Naive thymus-derived CD4-positive, alpha-beta T cell (primary cell): ENCODE measurements around the gene CLIC5. TPM values are rescaled to one million over a fixed set of nuclear protein-coding genes. Genes with fewer than 3 reads are reported as not detected.

Experiments used
- ATAC-seq: fragments of 150-1000 bp; cut with Tn5 transposase; 2 replicates; pipeline ENCODE4 v1.10.0; 2021; ENCODE audit warnings: mild to moderate bottlenecking, moderate library complexity
- CTCF ChIA-PET: fragments of 350-600 bp; sonication (Branson Sonifier 250); formaldehyde crosslinking; loops from one replicate; lab custom pipeline; 2021; ENCODE audit warnings: antibody characterized with exemption; lab: Charles Lee
- POLR2A ChIA-PET: fragments of 350-600 bp; sonication (Branson Sonifier 250); formaldehyde crosslinking; loops from one replicate; lab custom pipeline; 2021; ENCODE audit warnings: antibody characterized with exemption, inconsistent platforms; lab: Charles Lee
- DNase-seq, 9 donors: peaks; one replicate each; pipeline versions ENCODE4 v3.0.0 to v3.0.0-alpha.2; 2020 to 2022; ENCODE audit warnings: mixed read lengths in 1 of 9
- H3K27ac ChIP-seq: one replicate; pipeline ENCODE4 v1.7.0; 2013; ENCODE audit warnings: mild to moderate bottlenecking, low read depth, low read length, moderate library complexity
- H3K27me3 ChIP-seq, 2 donors: one replicate each; pipeline ENCODE4 v1.7.0; 2013; ENCODE audit warnings: low read length in 2 of 2, mild to moderate bottlenecking in 2 of 2, moderate library complexity in 2 of 2; ENCODE audit not compliant: control insufficient read depth in 2 of 2, insufficient read depth in 2 of 2
- H3K36me3 ChIP-seq, 3 experiments: 1 replicate in 2 of 3; 2 replicates in 1 of 3; pipeline ENCODE4 v1.7.0; 2013; ENCODE audit warnings: low read length in 3 of 3, mild to moderate bottlenecking in 3 of 3, moderate library complexity in 1 of 3; ENCODE audit not compliant: insufficient read depth in 3 of 3, control insufficient read depth in 2 of 3
- H3K4me1 ChIP-seq, 2 donors: one replicate each; pipeline ENCODE4 v1.7.0; 2013; ENCODE audit warnings: low read length in 2 of 2, mild to moderate bottlenecking in 2 of 2, moderate library complexity in 1 of 2; ENCODE audit not compliant: control insufficient read depth in 2 of 2, insufficient read depth in 2 of 2
- H3K4me3 ChIP-seq: 2 replicates; pipeline ENCODE4 v1.7.0; 2013; ENCODE audit warnings: mild to moderate bottlenecking, low read length
- H3K9me3 ChIP-seq, 3 experiments: 1 replicate in 2 of 3; 2 replicates in 1 of 3; pipeline ENCODE4 v1.7.0; 2013; ENCODE audit warnings: low read length in 3 of 3; ENCODE audit not compliant: control insufficient read depth in 2 of 3
- H3K27ac Mint-ChIP-seq, 9 donors: one replicate each; pipeline ENCODE4 v1.8.0; 2020 to 2022; ENCODE audit warnings: mixed read lengths in 9 of 9, mild to moderate bottlenecking in 8 of 9, moderate library complexity in 5 of 9, inconsistent platforms in 2 of 9
- H3K27me3 Mint-ChIP-seq, 5 donors: one replicate each; pipeline ENCODE4 v1.8.0; 2021 to 2022; ENCODE audit warnings: mixed read lengths in 5 of 5, mild to moderate bottlenecking in 1 of 5
- H3K36me3 Mint-ChIP-seq, 5 donors: one replicate each; pipeline ENCODE4 v1.8.0; 2020 to 2022; ENCODE audit warnings: mixed read lengths in 5 of 5, mild to moderate bottlenecking in 3 of 5, inconsistent platforms in 1 of 5
- H3K4me1 Mint-ChIP-seq, 7 donors: one replicate each; pipeline ENCODE4 v1.8.0; 2020 to 2022; ENCODE audit warnings: mixed read lengths in 7 of 7, mild to moderate bottlenecking in 3 of 7, inconsistent platforms in 1 of 7
- H3K4me3 Mint-ChIP-seq, 10 donors: one replicate each; pipeline ENCODE4 v1.8.0; 2020 to 2022; ENCODE audit warnings: mild to moderate bottlenecking in 10 of 10, mixed read lengths in 10 of 10, moderate library complexity in 6 of 10, inconsistent platforms in 2 of 10
- H3K9me3 Mint-ChIP-seq, 11 donors: one replicate each; pipeline ENCODE4 v1.8.0; 2020 to 2022; ENCODE audit warnings: mixed read lengths in 11 of 11, mild to moderate bottlenecking in 4 of 11, inconsistent platforms in 1 of 11, moderate library complexity in 1 of 11
- intact Hi-C, 2 donors: fragments of 100-400 bp; cut with micrococcal nuclease; formaldehyde crosslinking; loops; one replicate each; pipeline ENCODE4 v1.15.1; 2023
- polyA plus RNA-seq, 2 donors: library from polyadenylated mRNA; unstranded; fragments of 300-500 nt; fragmentation: Illumina TruSeq; gene quantifications; one replicate each; pipeline ENCODE4 v1.2.3, GENCODE V29; 2021
- total RNA-seq, 6 experiments: library from RNA in 5 of 6; stranded (reverse) in 5 of 6; gene quantifications; 1 replicate in 5 of 6; 2 replicates in 1 of 6; pipeline ENCODE4 v1.2.3 and lab custom pipeline; 2021 to 2026

Gene CLIC5
- total and polyA plus RNA-seq, 7 experiments from 2014 or later, result 0.41 to 4.1 (median 2.6) TPM

DNA sequence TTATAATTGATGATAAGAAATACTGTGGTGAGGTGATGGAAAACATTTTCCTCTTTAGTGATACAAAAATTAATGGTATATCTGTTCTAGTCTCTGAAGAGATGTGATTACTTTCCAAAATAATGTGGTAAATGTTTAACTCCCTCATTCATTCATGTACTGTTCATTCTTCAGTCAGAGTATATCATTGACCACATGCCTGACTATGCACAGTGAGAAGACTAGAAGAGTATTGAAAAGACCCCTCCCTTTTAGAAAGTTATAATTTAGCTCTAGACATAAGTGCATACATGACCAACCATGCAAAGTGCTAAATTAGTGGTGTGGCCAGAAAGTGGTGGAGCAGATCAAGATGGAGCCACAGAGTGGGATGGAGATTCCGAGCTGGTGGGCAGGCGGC lies 133.0 kb downstream of the CLIC5 start:
- no peaks in the 10 kb centered on the region for H3K9me3 ChIP-seq
- peaks cover 0 to 8% (median 0%) of the 10 kb centered on the region in 11 donors for H3K9me3 Mint-ChIP-seq
- no peak overlapping the region for H3K4me3 ChIP-seq
- intact Hi-C loops, result no loop called here
- no peak overlapping the region for H3K27ac Mint-ChIP-seq
- no peak overlapping the region for H3K4me3 Mint-ChIP-seq
- H3K27ac ChIP-seq, result no peak overlapping the region
- no peak for ATAC-seq
- no peaks in the 10 kb centered on the region for H3K27me3 ChIP-seq
- DNase-seq, result no peak
- H3K36me3 ChIP-seq, result no peaks in the 10 kb centered on the region
- H3K27me3 Mint-ChIP-seq, result peaks cover 3 to 29% (median 13%) of the 10 kb centered on the region in 5 donors
- no peaks in the 10 kb centered on the region for H3K4me1 ChIP-seq
- H3K36me3 Mint-ChIP-seq, result no peaks in the 10 kb centered on the region
- H3K4me1 Mint-ChIP-seq, result no peaks in the 10 kb centered on the region
- CTCF ChIA-PET, result no interaction called here
- POLR2A ChIA-PET, result no interaction called here

DNA sequence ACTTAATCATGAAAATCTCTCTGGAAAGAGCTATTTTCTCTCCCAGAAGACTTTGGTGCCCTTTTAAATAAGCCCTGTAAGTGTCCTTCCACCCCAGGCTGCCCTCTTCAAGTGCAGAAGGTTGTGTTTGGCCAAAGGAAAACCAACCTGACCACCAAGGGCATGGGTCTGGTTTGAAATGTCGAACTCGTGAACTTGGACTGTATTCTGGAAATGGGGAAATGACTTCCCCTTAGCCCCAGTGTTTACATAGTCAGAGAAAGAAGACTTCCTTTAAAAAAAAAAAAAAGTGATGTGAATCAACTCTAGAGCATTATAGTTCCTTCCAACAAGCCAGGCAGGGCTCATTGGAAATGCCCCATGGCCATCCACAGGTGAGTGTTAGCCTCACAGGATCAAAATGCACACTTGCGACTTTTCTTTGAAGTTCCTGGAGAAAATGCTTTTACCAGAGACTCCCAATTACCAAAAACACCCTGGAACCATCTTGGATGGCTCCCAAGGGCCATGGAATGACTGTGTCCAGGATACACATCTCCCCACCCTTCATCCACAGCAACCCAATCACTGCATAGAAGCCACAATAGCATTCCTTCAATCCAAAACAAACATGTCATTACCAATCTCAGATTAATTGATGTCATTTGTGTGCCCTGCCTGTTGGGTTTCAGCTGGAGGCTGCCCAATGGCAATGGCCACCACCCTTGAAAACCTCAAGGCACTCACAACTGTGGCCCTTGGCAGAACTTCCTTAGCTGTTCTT lies 133.8 kb downstream of the CLIC5 start:
- CTCF ChIA-PET, result no interaction called here
- no peak overlapping the region for H3K27ac Mint-ChIP-seq

DNA sequence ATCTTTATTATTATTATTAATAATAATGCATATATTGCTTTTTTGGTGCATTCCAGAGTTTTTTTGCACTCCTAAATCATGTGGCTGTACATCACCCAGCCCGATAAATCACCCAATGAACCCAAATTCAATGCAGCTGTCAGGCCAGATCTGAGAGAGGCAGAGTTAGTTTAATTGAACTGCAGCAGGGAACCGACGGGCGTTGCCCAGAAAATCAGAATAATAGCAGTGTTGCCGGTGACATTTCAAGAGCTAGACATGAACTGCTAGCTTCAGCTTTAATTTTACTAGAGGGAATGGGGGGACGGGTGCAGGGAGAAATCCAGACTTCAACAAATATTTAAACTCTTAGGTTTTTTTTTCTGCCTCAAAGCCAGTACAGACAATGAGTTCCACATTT lies 135.0 kb downstream of the CLIC5 start:
- no peaks in the 10 kb centered on the region for H3K4me1 ChIP-seq
- no peaks in the 10 kb centered on the region for H3K36me3 Mint-ChIP-seq
- H3K36me3 ChIP-seq, result no peaks in the 10 kb centered on the region
- no peak overlapping the region for H3K27ac Mint-ChIP-seq
- no peaks in the 10 kb centered on the region for H3K27me3 ChIP-seq
- H3K9me3 Mint-ChIP-seq, result peaks cover 0 to 10% (median 0%) of the 10 kb centered on the region in 11 donors
- H3K27ac ChIP-seq, result no peak overlapping the region
- CTCF ChIA-PET, result interaction anchor here (0.5 kb wide), 1 partner anchor 229 kb away, joined by 4 read pairs; no protein-coding TSS in a partner anchor
- H3K9me3 ChIP-seq, result no peaks in the 10 kb centered on the region
- H3K4me3 Mint-ChIP-seq, result no peak overlapping the region
- POLR2A ChIA-PET, result no interaction called here
- H3K27me3 Mint-ChIP-seq, result peaks cover 0 to 20% (median 10%) of the 10 kb centered on the region in 5 donors
- intact Hi-C loops, result no loop called here
- no peak for DNase-seq
- no peaks in the 10 kb centered on the region for H3K4me1 Mint-ChIP-seq
- H3K4me3 ChIP-seq, result no peak overlapping the region
- ATAC-seq, result no peak

More for the DNA sequence above, 133.8 kb downstream of the CLIC5 start:
- DNase-seq (no peak), ATAC-seq (no peak)
- Histone ChIP-seq H3K27me3 (no peaks in the 10 kb centered on the region), H3K9me3 (no peaks in the 10 kb centered on the region), H3K36me3 (no peaks in the 10 kb centered on the region), H3K4me1 (no peaks in the 10 kb centered on the region), H3K4me3 (no peak overlapping the region), H3K27ac (no peak overlapping the region)
- POLR2A ChIA-PET, result no interaction called here
- H3K9me3 Mint-ChIP-seq, result peaks cover 0 to 8% (median 0%) of the 10 kb centered on the region in 11 donors
- no peaks in the 10 kb centered on the region for H3K36me3 Mint-ChIP-seq
- no peaks in the 10 kb centered on the region for H3K4me1 Mint-ChIP-seq
- peaks cover 3 to 21% (median 13%) of the 10 kb centered on the region in 5 donors for H3K27me3 Mint-ChIP-seq
- H3K4me3 Mint-ChIP-seq, result no peak overlapping the region
- intact Hi-C loops, result no loop called here

DNA sequence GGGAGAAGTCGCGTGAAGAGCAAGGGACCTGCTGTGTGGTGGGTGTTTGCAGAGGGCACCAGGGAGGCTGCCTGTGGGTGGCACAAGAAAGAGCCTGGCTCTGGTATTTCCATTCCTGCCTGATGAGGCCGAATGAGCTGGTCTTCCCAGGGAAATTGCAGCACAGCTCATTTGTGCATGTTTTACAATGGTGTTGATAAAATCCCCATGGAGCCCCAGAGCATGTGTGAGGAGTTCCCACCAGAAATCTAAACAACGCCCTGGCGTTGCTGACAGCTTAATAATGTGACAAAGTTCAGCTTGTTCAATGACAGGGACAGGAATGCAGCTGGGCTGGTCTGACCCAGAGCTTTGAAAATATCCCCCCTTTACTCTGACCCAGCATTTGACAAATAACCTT lies 135.5 kb downstream of the CLIC5 start:
- H3K4me3 ChIP-seq, result no peak overlapping the region
- H3K9me3 ChIP-seq, result no peaks in the 10 kb centered on the region
- no peak overlapping the region for H3K27ac ChIP-seq
- no peaks in the 10 kb centered on the region for H3K4me1 Mint-ChIP-seq
- no peaks in the 10 kb centered on the region for H3K27me3 ChIP-seq
- DNase-seq (no peak), ATAC-seq (no peak)
- peaks cover 0 to 23% (median 7%) of the 10 kb centered on the region in 5 donors for H3K27me3 Mint-ChIP-seq
- no peak overlapping the region for H3K4me3 Mint-ChIP-seq
- peaks cover 0 to 11% (median 0%) of the 10 kb centered on the region in 11 donors for H3K9me3 Mint-ChIP-seq
- H3K27ac Mint-ChIP-seq, result no peak overlapping the region
- POLR2A ChIA-PET, result no interaction called here
- no peaks in the 10 kb centered on the region for H3K36me3 Mint-ChIP-seq
- no peaks in the 10 kb centered on the region for H3K4me1 ChIP-seq
- intact Hi-C loops, result no loop called here
- H3K36me3 ChIP-seq, result no peaks in the 10 kb centered on the region
- CTCF ChIA-PET, result no interaction called here

DNA sequence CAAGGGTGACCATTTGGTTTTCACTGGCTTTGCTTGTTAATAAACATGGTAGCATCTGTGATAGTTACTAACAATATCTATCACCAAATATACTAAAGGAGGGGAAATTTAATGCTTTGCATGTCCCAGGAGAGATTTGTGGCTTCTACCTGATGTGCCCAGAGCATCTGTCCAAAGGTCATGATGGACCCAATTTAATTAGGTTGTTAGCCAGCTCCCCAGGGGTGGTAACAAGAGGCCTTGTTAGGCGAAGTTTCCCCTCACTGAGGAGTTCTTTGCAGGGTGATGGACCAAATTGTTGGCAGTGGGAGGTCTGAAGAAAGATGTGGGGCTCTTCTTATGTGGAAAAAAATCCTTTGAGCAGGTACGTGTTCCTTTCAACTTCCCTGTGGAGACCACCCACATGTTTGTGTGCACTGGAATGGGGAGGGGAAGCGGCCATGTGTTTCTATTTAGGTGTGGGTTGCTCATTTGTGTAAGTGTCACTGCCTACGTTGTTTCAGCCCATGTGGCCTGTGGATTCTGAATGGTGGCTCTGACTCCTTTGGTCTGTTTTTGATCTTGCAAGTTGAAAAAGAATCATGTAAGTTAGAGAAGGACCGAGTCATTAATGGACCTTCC lies 137.6 kb downstream of the CLIC5 start:
- ChIA-PET CTCF (no interaction called here), POLR2A (no interaction called here)
- H3K9me3 Mint-ChIP-seq, result peaks cover 0 to 7% (median 0%) of the 10 kb centered on the region in 11 donors
- H3K9me3 ChIP-seq, result no peaks in the 10 kb centered on the region
- H3K4me3 Mint-ChIP-seq, result no peak overlapping the region
- no peaks in the 10 kb centered on the region for H3K36me3 ChIP-seq
- no peaks in the 10 kb centered on the region for H3K4me1 ChIP-seq
- intact Hi-C loops, result no loop called here
- no peak overlapping the region for H3K27ac ChIP-seq
- H3K4me1 Mint-ChIP-seq, result no peaks in the 10 kb centered on the region
- no peaks in the 10 kb centered on the region for H3K27me3 ChIP-seq
- no peak overlapping the region for H3K4me3 ChIP-seq
- H3K27ac Mint-ChIP-seq, result no peak overlapping the region
- H3K27me3 Mint-ChIP-seq, result peaks cover 0 to 13% (median 3%) of the 10 kb centered on the region in 5 donors
- no peak for ATAC-seq
- no peaks in the 10 kb centered on the region for H3K36me3 Mint-ChIP-seq
- no peak for DNase-seq

DNA sequence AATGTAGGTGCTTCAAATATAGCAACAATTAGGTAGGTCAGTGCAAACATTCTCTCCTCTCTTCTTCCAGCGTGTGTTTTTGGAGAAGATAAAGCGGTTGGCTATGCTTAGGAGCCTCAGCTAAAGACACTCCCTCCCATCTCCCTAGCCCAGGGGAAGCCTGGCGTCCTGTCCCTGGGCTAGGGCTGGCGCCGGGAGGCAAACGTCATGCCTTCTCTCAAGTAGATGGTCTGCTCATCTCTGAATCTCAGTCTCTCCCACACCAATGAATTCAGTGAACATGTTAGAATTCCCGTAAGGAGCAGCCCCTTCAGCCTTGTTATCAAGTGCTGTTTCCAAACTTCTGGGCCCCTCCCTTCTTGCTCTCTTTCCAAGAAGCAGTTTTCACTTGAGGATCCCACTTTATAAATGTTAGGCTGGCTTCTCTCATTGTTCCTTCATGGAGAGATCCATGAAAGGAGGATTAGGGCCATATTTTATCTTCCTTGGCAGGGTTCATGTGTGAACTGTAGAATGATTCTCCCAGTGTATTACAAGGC lies 142.8 kb downstream of the CLIC5 start:
- H3K36me3 ChIP-seq, result no peaks in the 10 kb centered on the region
- ChIA-PET CTCF (no interaction called here), POLR2A (no interaction called here)
- intact Hi-C loops, result no loop called here
- no peak overlapping the region for H3K27ac Mint-ChIP-seq
- peaks cover 2 to 24% (median 14%) of the 10 kb centered on the region in 5 donors for H3K27me3 Mint-ChIP-seq
- H3K27me3 ChIP-seq, result no peaks in the 10 kb centered on the region
- no peaks in the 10 kb centered on the region for H3K4me1 ChIP-seq
- no peak overlapping the region for H3K4me3 ChIP-seq
- peaks cover 0 to 5% (median 0%) of the 10 kb centered on the region in 11 donors for H3K9me3 Mint-ChIP-seq
- H3K4me1 Mint-ChIP-seq, result no peaks in the 10 kb centered on the region
- H3K36me3 Mint-ChIP-seq, result no peaks in the 10 kb centered on the region
- no peak overlapping the region for H3K4me3 Mint-ChIP-seq
- ATAC-seq, result no peak
- no peak overlapping the region for H3K27ac ChIP-seq
- DNase-seq, result no peak
- no peaks in the 10 kb centered on the region for H3K9me3 ChIP-seq
